Breast epithelium (tissue), 3 donors: Measurements from ENCODE around the gene ASTN2.

Source experiments
- CTCF ChIP-seq, 3 donors: fragments of 450-650 bp; IDR thresholded peaks; one replicate each; pipeline ENCODE4 v1.5.1; 2016 to 2017; ENCODE audit warnings: antibody characterized with exemption in 3 of 3, mild to moderate bottlenecking in 3 of 3, moderate library complexity in 3 of 3
- POLR2A ChIP-seq: fragments of 450-650 bp; IDR thresholded peaks from one replicate; pipeline ENCODE4 v1.6.1; 2016; ENCODE audit warnings: antibody characterized with exemption, mild to moderate bottlenecking, moderate library complexity
- POLR2AphosphoS5 ChIP-seq, 3 donors: sonication (generic); formaldehyde crosslinking; IDR thresholded peaks; one replicate each; pipeline ENCODE4 v1.6.1; 2017; ENCODE audit warnings: antibody characterized with exemption in 3 of 3

GRCh38 chr9:116627433-116627832 is 787.4 kb downstream of the ASTN2 start:
- TF ChIP-seq CTCF (IDR thresholded peaks at IDR 0.05), result no peak
- no peak for TF ChIP-seq POLR2A
- TF ChIP-seq POLR2AphosphoS5 (IDR thresholded peaks at IDR 0.05), result no peak
